GM12892 (cell line): ENCODE data around the gene IL9R.
"Not testable (repeated sequence)": the region's sequence is repeated elsewhere in the genome, so short reads cannot be mapped to it uniquely, and the experiment has no call there.

Source experiments
- POLR2A ChIP-seq: IDR thresholded peaks from 2 replicates; pipeline ENCODE4 v1.6.1; 2011; ENCODE audit warnings: low read depth, low read length, control low read depth
- POLR2AphosphoS5 ChIP-seq: IDR thresholded peaks from 2 replicates; pipeline ENCODE4 v1.6.1; 2011; ENCODE audit warnings: low read depth, low read length, control low read depth
- TAF1 ChIP-seq: IDR thresholded peaks from 2 replicates; pipeline ENCODE4 v1.6.1; 2011; ENCODE audit warnings: low read depth, mild to moderate bottlenecking, control low read depth, low read length, borderline replicate concordance

GRCh38 chrX:155972241-155972640, 25.3 kb upstream of the IL9R start:
- TF ChIP-seq POLR2A, TAF1, POLR2AphosphoS5: not testable (repeated sequence)
